C4-2B (cell line): ENCODE results near the gene EIF4E3.

ENCODE experiments used
- CTCF ChIP-seq: fragments of 450-650 bp; conservative IDR thresholded peaks from 2 replicates; pipeline ENCODE4 v1.5.1; 2017; ENCODE audit warnings: mild to moderate bottlenecking
- ZFX ChIP-seq: fragments of 450-650 bp; IDR thresholded peaks from 2 replicates; pipeline ENCODE4 v1.6.1; 2017

GRCh38 chr3:71758091-71758490 is 32.9 kb upstream of the EIF4E3 start:
- no peak for TF ChIP-seq CTCF
- TF ChIP-seq ZFX: no peak
